Esophagus muscularis mucosa (tissue), 3 donors: ENCODE measurements around the gene FNIP1.

Experiments
- POLR2A ChIP-seq: fragments of 450-650 bp; IDR thresholded peaks from one replicate; pipeline ENCODE4 v1.6.1; 2017; ENCODE audit warnings: antibody characterized with exemption, moderate library complexity, mild to moderate bottlenecking, low read depth
- TF ChIP-seq, protein P1 (sequence below), 3 experiments: fragments of 200-600 bp in 2 of 3; fragments of 450-650 bp in 1 of 3; sonication (generic) in 2 of 3; IDR thresholded peaks; one replicate each; pipeline ENCODE4 v1.5.1; 2017 to 2019; ENCODE audit warnings: antibody characterized with exemption in 3 of 3, mild to moderate bottlenecking in 2 of 3, moderate library complexity in 1 of 3

DNA sequence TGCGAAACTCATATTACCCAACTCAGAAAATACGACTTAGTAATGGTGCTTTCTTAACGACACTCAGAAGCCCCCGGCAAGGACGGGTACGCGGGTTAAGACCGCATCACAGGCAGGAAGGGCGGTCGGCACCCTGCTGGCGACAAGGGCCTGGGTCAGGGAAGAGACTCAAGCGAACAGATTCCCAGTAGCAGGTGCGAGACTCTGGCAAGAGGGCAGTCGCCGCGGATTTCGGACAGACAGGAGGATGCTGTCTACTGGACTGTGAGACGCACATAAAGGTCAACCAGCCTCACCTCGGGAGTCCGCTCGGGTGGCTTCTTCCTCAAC is 162.2 kb downstream of the FNIP1 start:
- TF ChIP-seq, protein P1, sequence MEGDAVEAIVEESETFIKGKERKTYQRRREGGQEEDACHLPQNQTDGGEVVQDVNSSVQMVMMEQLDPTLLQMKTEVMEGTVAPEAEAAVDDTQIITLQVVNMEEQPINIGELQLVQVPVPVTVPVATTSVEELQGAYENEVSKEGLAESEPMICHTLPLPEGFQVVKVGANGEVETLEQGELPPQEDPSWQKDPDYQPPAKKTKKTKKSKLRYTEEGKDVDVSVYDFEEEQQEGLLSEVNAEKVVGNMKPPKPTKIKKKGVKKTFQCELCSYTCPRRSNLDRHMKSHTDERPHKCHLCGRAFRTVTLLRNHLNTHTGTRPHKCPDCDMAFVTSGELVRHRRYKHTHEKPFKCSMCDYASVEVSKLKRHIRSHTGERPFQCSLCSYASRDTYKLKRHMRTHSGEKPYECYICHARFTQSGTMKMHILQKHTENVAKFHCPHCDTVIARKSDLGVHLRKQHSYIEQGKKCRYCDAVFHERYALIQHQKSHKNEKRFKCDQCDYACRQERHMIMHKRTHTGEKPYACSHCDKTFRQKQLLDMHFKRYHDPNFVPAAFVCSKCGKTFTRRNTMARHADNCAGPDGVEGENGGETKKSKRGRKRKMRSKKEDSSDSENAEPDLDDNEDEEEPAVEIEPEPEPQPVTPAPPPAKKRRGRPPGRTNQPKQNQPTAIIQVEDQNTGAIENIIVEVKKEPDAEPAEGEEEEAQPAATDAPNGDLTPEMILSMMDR (IDR thresholded peaks at IDR 0.05): no peak
- no peak for TF ChIP-seq POLR2A
